ENCODE measurements around the gene DAPK1.

Gene DAPK1

DNA sequence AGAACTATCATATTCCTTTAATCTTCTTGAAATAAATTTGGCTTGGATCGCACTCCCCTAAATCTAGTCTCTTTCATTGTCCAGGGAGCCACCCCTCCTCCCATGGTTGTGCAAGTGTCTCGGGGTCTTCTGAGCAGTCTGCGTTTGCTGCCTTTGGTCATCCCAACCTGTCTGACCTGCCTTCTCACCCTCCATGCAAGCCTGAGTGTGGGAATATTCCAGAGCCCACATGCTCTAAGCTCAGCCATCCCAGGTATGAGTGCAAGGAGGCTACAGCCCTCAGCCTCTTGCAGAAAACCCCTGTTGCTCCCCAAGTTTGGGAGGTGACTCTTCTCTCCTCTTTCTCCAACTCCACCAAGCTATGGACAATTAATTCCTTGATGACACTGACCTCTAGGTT lies 220.6 kb downstream of the DAPK1 start:
- no peaks in the 10 kb centered on the region for H3K9me3 ChIP-seq (ENCODE audit: insufficient read depth, low read length)
- TF ChIP-seq, protein P1, sequence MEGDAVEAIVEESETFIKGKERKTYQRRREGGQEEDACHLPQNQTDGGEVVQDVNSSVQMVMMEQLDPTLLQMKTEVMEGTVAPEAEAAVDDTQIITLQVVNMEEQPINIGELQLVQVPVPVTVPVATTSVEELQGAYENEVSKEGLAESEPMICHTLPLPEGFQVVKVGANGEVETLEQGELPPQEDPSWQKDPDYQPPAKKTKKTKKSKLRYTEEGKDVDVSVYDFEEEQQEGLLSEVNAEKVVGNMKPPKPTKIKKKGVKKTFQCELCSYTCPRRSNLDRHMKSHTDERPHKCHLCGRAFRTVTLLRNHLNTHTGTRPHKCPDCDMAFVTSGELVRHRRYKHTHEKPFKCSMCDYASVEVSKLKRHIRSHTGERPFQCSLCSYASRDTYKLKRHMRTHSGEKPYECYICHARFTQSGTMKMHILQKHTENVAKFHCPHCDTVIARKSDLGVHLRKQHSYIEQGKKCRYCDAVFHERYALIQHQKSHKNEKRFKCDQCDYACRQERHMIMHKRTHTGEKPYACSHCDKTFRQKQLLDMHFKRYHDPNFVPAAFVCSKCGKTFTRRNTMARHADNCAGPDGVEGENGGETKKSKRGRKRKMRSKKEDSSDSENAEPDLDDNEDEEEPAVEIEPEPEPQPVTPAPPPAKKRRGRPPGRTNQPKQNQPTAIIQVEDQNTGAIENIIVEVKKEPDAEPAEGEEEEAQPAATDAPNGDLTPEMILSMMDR (IDR thresholded peaks at IDR 0.05; ENCODE audit: low read depth, low read length) = no peak
- no peak for TF ChIP-seq EZH2phosphoT487 (IDR thresholded peaks at IDR 0.05; ENCODE audit: low read depth)

GRCh38 chr9:87718852-87719612 lies 221.4 kb downstream of the DAPK1 start:
- no peaks in the 10 kb centered on the region for H3K4me1 ChIP-seq (ENCODE audit: low read length)
- no peaks in the 10 kb centered on the region for H4K20me1 ChIP-seq (ENCODE audit: insufficient read depth, low read length)
- H3K27ac ChIP-seq (ENCODE audit: low read length) = no peak overlapping the region
- H3K9ac ChIP-seq (ENCODE audit: low read length) = no peak overlapping the region
- no peaks in the 10 kb centered on the region for H3K36me3 ChIP-seq (replicated peaks; ENCODE audit: low read depth, low read length)
- H3K4me3 ChIP-seq (ENCODE audit: low read length) = no peak overlapping the region
- H3K9me3 ChIP-seq (ENCODE audit: insufficient read depth, low read length) = no peaks in the 10 kb centered on the region
- H2AFZ ChIP-seq (ENCODE audit: low read depth, low read length) = no peak overlapping the region
- H3K27me3 ChIP-seq (ENCODE audit: low read depth, low read length) = no peaks in the 10 kb centered on the region
- no peaks in the 10 kb centered on the region for H3K79me2 ChIP-seq (ENCODE audit: low read length)
- no peak overlapping the region for H3K4me2 ChIP-seq (ENCODE audit: low read length)
- TF ChIP-seq, protein P1 (IDR thresholded peaks at IDR 0.05; ENCODE audit: low read depth, low read length) = no peak
- TF ChIP-seq EZH2phosphoT487 (IDR thresholded peaks at IDR 0.05; ENCODE audit: low read depth) = no peak

More for the DNA sequence above, 220.6 kb downstream of the DAPK1 start:
- no peaks in the 10 kb centered on the region for H3K4me1 ChIP-seq (ENCODE audit: low read length)
- H3K9ac ChIP-seq (ENCODE audit: low read length) = no peak overlapping the region
- H3K79me2 ChIP-seq (ENCODE audit: low read length) = no peaks in the 10 kb centered on the region
- no peak overlapping the region for H2AFZ ChIP-seq (ENCODE audit: low read depth, low read length)
- no peaks in the 10 kb centered on the region for H4K20me1 ChIP-seq (ENCODE audit: insufficient read depth, low read length)
- no peaks in the 10 kb centered on the region for H3K27me3 ChIP-seq (ENCODE audit: low read depth, low read length)
- H3K27ac ChIP-seq (ENCODE audit: low read length) = no peak overlapping the region
- H3K4me3 ChIP-seq (ENCODE audit: low read length) = no peak overlapping the region
- no peaks in the 10 kb centered on the region for H3K36me3 ChIP-seq (replicated peaks; ENCODE audit: low read depth, low read length)
- H3K4me2 ChIP-seq (ENCODE audit: low read length) = no peak overlapping the region

GRCh38 chr9:87720173-87720572 lies 222.5 kb downstream of the DAPK1 start:
- Histone ChIP-seq H3K4me1 (ENCODE audit: low read length) (no peaks in the 10 kb centered on the region), H4K20me1 (ENCODE audit: insufficient read depth, low read length) (no peaks in the 10 kb centered on the region), H3K9me3 (ENCODE audit: insufficient read depth, low read length) (no peaks in the 10 kb centered on the region), H3K79me2 (ENCODE audit: low read length) (no peaks in the 10 kb centered on the region), H3K36me3 (replicated peaks; ENCODE audit: low read depth, low read length) (no peaks in the 10 kb centered on the region), H3K4me2 (ENCODE audit: low read length) (no peak overlapping the region), H3K27me3 (ENCODE audit: low read depth, low read length) (no peaks in the 10 kb centered on the region), H2AFZ (ENCODE audit: low read depth, low read length) (no peak overlapping the region), H3K4me3 (ENCODE audit: low read length) (no peak overlapping the region), H3K27ac (ENCODE audit: low read length) (no peak overlapping the region), H3K9ac (ENCODE audit: low read length) (no peak overlapping the region)
- TF ChIP-seq EZH2phosphoT487 (IDR thresholded peaks at IDR 0.05; ENCODE audit: low read depth) = no peak
- TF ChIP-seq, protein P1 (IDR thresholded peaks at IDR 0.05; ENCODE audit: low read depth, low read length) = no peak

DNA sequence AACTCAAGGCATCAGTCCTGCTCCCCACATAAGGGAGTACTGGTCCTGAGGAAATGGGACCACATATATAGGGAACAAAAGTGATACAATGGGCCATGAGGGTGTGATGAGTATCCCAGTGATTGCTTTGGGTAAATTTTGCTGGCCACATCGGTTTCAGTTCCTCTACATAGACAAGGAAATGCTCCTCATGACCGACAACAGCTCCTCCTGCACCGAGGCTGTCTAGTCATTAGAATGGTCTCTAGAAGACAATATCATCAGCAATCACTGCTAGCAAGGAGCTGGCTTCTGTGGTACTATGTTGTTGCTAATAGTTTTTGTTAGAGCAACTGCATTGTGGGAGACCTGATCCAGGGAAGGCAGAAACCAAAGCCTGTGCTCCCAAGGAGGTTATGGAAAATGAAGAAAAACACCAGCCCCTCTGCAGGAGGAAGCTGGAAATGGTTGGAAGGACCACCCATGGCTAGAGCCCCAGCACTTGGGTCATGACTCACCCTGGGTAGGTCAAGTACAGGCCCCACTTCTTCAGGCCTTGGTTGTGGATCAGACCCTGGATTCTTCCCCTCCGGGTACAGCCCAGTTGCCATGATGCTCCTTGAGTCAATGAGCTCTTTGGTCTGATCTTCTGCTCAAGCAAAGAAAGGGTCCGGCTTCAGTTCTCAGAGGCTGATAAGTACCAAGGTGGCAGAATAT lies 224.9 kb downstream of the DAPK1 start:
- H2AFZ ChIP-seq (ENCODE audit: low read depth, low read length) = no peak overlapping the region
- no peak for TF ChIP-seq EZH2phosphoT487 (IDR thresholded peaks at IDR 0.05; ENCODE audit: low read depth)
- TF ChIP-seq, protein P1 (IDR thresholded peaks at IDR 0.05; ENCODE audit: low read depth, low read length) = no peak
- no peaks in the 10 kb centered on the region for H4K20me1 ChIP-seq (ENCODE audit: insufficient read depth, low read length)
- H3K27ac ChIP-seq (ENCODE audit: low read length) = no peak overlapping the region
- H3K4me3 ChIP-seq (ENCODE audit: low read length) = no peak overlapping the region
- H3K79me2 ChIP-seq (ENCODE audit: low read length) = no peaks in the 10 kb centered on the region
- H3K27me3 ChIP-seq (ENCODE audit: low read depth, low read length) = no peaks in the 10 kb centered on the region
- H3K9ac ChIP-seq (ENCODE audit: low read length) = no peak overlapping the region
- H3K4me1 ChIP-seq (ENCODE audit: low read length) = no peaks in the 10 kb centered on the region
- no peaks in the 10 kb centered on the region for H3K36me3 ChIP-seq (replicated peaks; ENCODE audit: low read depth, low read length)
- no peaks in the 10 kb centered on the region for H3K9me3 ChIP-seq (ENCODE audit: insufficient read depth, low read length)
- H3K4me2 ChIP-seq (ENCODE audit: low read length) = no peak overlapping the region
